Activated CD8-positive, alpha-beta memory T cell treated with anti-CD3 and anti-CD28 coated beads, Interleukin-2, amount 10 ng/mL, durations not matched to agents 7 days and 5 days (primary cell): Measurements from ENCODE around the gene LRRC28. TPM values are rescaled to one million over a fixed set of nuclear protein-coding genes. Genes with fewer than 3 reads are reported as not detected.
A peak's percentile ranks its signal among the peaks of the same experiment; 100 is the strongest.

Source experiments
- ATAC-seq: fragments of 150-1000 bp; cut with Tn5 transposase; one replicate; pipeline ENCODE4 v1.10.0; 2021; ENCODE audit warnings: moderate library complexity
- CTCF ChIA-PET: fragments of 350-600 bp; sonication (Branson Sonifier 250); formaldehyde crosslinking; loops from one replicate; lab custom pipeline; 2021; ENCODE audit warnings: antibody characterized with exemption; lab: Charles Lee
- DNase-seq: peaks from one replicate; pipeline ENCODE4 v3.0.0-alpha.2; 2020
- H3K27ac Mint-ChIP-seq: one replicate; pipeline ENCODE4 v1.8.0; 2021; ENCODE audit warnings: mild to moderate bottlenecking, mixed read lengths
- H3K27me3 Mint-ChIP-seq: one replicate; pipeline ENCODE4 v1.8.0; 2021; ENCODE audit warnings: mixed read lengths
- H3K36me3 Mint-ChIP-seq: one replicate; pipeline ENCODE4 v1.8.0; 2021; ENCODE audit warnings: mild to moderate bottlenecking, mixed read lengths
- H3K4me1 Mint-ChIP-seq: one replicate; pipeline ENCODE4 v1.8.0; 2021; ENCODE audit warnings: mixed read lengths
- H3K4me3 Mint-ChIP-seq: one replicate; pipeline ENCODE4 v1.8.0; 2021; ENCODE audit warnings: mild to moderate bottlenecking, moderate library complexity, mixed read lengths
- H3K9me3 Mint-ChIP-seq: one replicate; pipeline ENCODE4 v1.8.0; 2022; ENCODE audit warnings: low read depth, mixed read lengths
- total RNA-seq, 2 experiments: library from RNA; stranded (reverse); gene quantifications; one replicate each; pipeline ENCODE4 v1.2.3, GENCODE V29; 2021

Gene LRRC28
- total RNA-seq, 2 experiments from 2014 or later: 21.2 to 21.7 TPM

DNA sequence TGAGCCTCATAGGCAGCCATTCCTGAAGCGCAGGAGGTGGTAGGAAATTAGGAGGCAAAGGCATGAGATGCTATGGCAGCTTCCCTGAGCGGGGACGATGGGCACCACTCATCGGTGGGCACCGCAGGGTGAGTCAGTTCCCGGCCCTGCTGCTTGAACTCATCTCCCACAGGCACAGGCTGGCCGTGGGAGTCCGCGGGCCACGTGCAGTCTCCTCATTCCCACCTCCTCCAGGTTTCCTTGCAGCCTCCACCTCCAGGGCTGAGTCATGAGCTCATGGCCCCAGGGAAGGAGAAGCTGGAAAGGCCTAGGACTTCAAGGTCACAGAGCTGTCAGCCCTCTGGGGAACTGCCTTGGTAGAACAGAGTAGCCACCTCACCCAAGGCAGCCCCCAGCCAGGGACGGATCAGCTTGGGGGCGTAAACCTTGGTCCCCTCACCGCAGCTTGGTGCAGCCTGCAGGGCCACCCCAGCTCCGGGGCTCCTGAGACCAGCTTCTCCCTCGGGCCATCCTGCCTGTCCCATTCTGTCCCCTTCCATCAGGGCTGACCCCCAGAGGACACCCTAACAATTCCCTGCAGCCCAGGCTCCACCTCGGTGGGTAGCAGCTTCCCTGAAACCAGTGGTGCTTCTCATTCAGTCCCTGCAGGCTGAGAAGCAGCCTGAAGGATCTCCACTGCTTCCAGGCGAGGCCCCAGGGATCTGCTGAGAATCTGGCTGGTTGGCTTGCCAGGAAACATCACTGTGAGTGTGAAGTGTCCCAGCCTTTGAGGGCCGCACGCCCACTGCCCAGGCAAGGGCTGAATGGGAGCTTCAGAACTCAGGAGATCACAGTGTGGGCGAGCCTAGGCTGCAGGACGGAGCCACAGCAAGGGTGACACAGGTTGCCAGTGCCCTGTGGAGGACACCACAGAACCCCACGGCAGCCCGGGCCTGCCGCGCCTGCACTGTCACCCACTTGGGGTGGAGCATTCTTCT, 163.8 kb downstream of the LRRC28 start:
- H3K36me3 Mint-ChIP-seq: no peaks in the 10 kb centered on the region
- CTCF ChIA-PET: no interaction called here
- H3K27me3 Mint-ChIP-seq: peaks cover 9% of the 10 kb centered on the region
- H3K9me3 Mint-ChIP-seq: no peaks in the 10 kb centered on the region
- H3K4me3 Mint-ChIP-seq: no peak overlapping the region
- H3K4me1 Mint-ChIP-seq: no peaks in the 10 kb centered on the region
- ATAC-seq (no peak), DNase-seq (peak; percentile 40)
- H3K27ac Mint-ChIP-seq: no peak overlapping the region

DNA sequence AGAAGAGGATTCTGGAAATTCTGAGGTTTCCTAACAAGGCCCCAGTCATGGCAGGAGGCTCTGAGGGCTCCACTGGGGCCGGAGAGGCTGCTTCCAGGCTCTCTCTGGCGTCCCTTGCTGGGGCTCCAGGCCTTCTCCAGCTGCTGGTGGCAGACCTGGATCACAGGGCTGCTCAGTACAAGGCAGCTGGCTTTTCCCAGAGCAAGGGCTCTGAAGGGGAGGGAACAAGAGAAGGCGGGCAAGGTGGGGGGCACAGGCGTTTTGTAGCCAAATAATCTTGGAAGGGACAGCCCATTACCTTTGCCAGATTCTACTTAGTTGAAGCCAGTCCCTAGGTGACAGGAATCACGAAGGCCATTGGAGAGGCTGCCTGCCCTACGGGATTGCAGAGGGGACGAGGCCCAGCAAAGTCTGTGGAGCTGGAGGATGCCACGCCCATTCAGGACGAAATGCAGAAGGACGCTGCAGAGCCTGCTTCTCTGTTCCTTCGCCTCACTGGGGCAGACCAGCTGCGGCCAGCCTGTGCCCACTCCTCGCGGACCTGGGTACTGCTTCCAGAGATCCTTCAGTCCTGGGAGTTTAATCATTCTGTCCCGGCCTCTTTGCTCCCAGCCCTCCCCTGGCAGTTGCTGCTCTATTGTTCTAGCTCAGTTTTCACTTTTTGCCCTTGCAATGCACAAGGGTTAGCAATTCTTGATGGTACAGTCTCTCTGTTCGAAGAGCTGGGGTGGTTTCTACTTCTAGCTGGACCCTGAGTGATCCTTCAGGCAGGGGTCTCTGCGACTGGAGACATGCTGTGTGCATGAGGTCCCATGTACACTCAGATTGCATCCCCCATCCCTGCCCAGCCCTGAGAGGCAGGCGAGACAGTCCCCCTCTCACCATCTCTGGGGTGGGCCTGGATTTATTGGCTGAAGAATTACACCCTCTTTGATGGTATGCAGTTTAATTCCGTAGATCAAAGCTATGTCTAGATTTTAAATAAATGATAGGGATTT, 165.2 kb downstream of the LRRC28 start:
- H3K4me3 Mint-ChIP-seq: no peak overlapping the region
- peaks cover 8% of the 10 kb centered on the region for H3K4me1 Mint-ChIP-seq
- H3K9me3 Mint-ChIP-seq: no peaks in the 10 kb centered on the region
- H3K36me3 Mint-ChIP-seq: no peaks in the 10 kb centered on the region
- DNase-seq (peak; percentile 37), ATAC-seq (no peak)
- no peak overlapping the region for H3K27ac Mint-ChIP-seq
- CTCF ChIA-PET: no interaction called here
- peaks cover 20% of the 10 kb centered on the region for H3K27me3 Mint-ChIP-seq

GRCh38 chr15:99421172-99421656, 169.9 kb downstream of the LRRC28 start:
- H3K36me3 Mint-ChIP-seq: no peaks in the 10 kb centered on the region
- ATAC-seq (no peak), DNase-seq (peak; percentile 54)
- H3K27me3 Mint-ChIP-seq: peaks cover 27% of the 10 kb centered on the region
- H3K4me3 Mint-ChIP-seq: no peak overlapping the region
- no peaks in the 10 kb centered on the region for H3K9me3 Mint-ChIP-seq
- peaks cover 27% of the 10 kb centered on the region for H3K4me1 Mint-ChIP-seq
- peak overlapping the region; percentile 19 for H3K27ac Mint-ChIP-seq
- CTCF ChIA-PET: interaction anchor here (1.9 kb wide), 1 partner anchor 283 kb away, joined by 7 read pairs; no protein-coding TSS in a partner anchor

DNA sequence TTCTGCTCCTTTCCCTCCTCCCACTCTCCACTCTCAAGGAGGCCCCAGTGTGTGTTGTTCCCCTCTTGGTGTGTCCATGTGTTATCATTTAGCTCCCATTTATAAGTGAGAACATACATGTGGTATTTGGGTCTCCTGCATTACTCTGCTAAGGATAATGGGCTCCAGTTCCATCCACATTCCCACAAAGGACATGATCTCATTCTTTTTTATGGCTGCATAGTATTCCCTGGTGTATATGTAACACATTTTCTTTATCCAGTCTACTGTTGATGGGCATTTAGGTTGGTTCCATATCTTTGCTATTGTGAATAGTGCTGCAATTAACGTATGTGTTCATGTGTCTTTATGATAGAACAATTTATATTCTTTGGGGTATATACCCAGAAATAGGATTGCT, 170.5 kb downstream of the LRRC28 start:
- DNase-seq (no peak), ATAC-seq (no peak)
- H3K4me1 Mint-ChIP-seq: peaks cover 27% of the 10 kb centered on the region
- CTCF ChIA-PET: interaction anchor here (1.9 kb wide), 1 partner anchor 282 kb away, joined by 7 read pairs; no protein-coding TSS in a partner anchor
- H3K27me3 Mint-ChIP-seq: peaks cover 27% of the 10 kb centered on the region
- no peaks in the 10 kb centered on the region for H3K9me3 Mint-ChIP-seq
- no peaks in the 10 kb centered on the region for H3K36me3 Mint-ChIP-seq
- no peak overlapping the region for H3K27ac Mint-ChIP-seq
- no peak overlapping the region for H3K4me3 Mint-ChIP-seq

DNA sequence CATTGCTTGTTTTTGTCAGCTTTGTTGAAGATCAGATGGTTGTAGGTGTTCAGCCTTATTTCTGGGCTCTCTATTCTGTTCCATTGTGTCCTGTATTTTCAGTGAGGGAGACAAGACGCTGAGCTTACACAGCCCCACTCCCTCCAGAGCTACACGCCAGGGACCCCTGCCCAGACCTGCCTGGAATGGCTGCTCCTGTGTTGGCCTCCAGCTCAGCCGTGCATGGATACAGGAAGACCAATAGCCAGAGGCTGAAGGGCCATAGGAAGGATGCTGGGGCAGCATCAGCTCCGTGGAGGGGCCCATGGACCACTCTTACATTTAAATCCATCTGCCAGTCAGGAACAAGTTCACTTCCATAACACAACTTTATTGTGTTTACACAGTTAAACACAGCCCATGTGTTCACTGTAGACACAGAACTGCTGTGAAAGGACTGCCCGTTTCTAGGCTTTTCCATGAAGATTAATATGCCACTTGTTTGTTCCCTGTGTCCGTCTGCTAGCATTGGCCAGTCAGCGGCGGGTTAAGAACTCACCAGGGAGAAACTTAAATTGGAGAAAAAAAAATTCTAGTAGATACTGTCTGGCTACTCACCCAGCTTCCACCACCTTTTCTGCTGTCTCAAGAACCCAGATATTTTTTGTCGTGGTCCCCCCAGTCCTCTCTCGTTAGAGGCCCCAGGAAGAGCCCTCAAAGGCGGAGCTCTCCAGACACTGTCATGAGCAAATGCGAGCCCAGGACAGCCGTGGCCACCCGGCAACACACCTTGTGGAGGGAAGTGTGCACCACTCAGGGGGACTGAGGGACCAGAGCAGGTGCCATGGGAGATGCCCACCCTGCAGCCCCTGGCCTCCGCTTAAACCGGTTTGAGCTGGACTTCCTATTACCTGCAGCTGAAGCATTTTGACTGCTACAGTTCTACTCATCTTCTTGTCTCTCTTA, 172.2 kb downstream of the LRRC28 start:
- Mint-ChIP-seq H3K27me3 (peaks cover 27% of the 10 kb centered on the region), H3K36me3 (no peaks in the 10 kb centered on the region), H3K9me3 (no peaks in the 10 kb centered on the region), H3K4me3 (no peak overlapping the region), H3K27ac (no peak overlapping the region), H3K4me1 (peaks cover 27% of the 10 kb centered on the region)
- CTCF ChIA-PET: interaction anchor here (0.9 kb wide), 1 partner anchor 26 kb away, joined by 3 read pairs; no protein-coding TSS in a partner anchor
- DNase-seq (no peak), ATAC-seq (no peak)

GRCh38 chr15:99424131-99424571, 172.9 kb downstream of the LRRC28 start:
- peaks cover 23% of the 10 kb centered on the region for H3K27me3 Mint-ChIP-seq
- ATAC-seq (no peak), DNase-seq (no peak)
- no peak overlapping the region for H3K27ac Mint-ChIP-seq
- no peaks in the 10 kb centered on the region for H3K36me3 Mint-ChIP-seq
- peaks cover 27% of the 10 kb centered on the region for H3K4me1 Mint-ChIP-seq
- CTCF ChIA-PET: interaction anchor here (0.9 kb wide), 1 partner anchor 26 kb away, joined by 3 read pairs; no protein-coding TSS in a partner anchor
- H3K9me3 Mint-ChIP-seq: no peaks in the 10 kb centered on the region
- H3K4me3 Mint-ChIP-seq: no peak overlapping the region

- CTCF ChIA-PET: no interaction called here
- Mint-ChIP-seq H3K27me3 (peaks cover 18% of the 10 kb centered on the region), H3K36me3 (no peaks in the 10 kb centered on the region), H3K4me1 (peaks cover 28% of the 10 kb centered on the region), H3K4me3 (no peak overlapping the region), H3K27ac (peak overlapping the region; percentile 60), H3K9me3 (no peaks in the 10 kb centered on the region)
- ATAC-seq (peak; percentile 89), DNase-seq (peak; percentile 62)
Observed at GRCh38 chr15:99424978-99425656, 173.8 kb downstream of the LRRC28 start.

DNA sequence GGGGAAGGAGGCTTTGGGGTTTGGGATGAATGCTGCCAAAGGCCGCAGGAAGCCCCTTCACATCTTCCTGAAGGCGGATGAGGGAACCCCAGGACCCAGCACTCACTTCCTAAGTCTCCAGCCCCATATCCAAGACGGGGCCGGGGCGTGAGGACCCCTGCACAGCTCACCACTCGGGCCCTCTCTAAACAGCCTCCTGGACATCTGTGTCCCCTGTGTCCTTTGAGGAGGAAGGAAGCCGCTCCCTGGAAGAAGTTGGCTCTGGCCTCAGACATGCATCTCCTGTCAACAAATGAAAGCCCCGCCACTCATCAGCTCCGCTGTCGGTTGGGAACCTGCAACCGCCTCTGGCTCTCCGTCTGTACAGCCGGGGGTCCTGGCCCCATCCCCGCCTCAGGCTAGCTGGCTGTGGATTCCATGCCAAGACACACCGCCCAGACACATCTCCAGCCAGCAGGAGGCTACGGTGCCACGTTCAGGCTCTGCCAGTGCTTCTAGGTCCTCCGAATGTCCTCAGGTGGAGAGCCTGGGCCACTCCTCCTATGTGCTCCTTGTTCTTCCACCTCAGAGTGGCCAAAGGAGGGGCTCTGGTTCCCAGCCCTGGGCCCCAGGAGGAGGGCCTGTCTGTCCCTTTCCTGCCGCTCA, 174.5 kb downstream of the LRRC28 start:
- Mint-ChIP-seq H3K27me3 (peaks cover 12% of the 10 kb centered on the region), H3K27ac (no peak overlapping the region), H3K36me3 (no peaks in the 10 kb centered on the region), H3K4me3 (no peak overlapping the region), H3K9me3 (no peaks in the 10 kb centered on the region), H3K4me1 (peaks cover 27% of the 10 kb centered on the region)
- ATAC-seq: no peak
- CTCF ChIA-PET: no interaction called here
- no peak for DNase-seq

GRCh38 chr15:99426431-99427105, 175.3 kb downstream of the LRRC28 start:
- H3K4me3 Mint-ChIP-seq: no peak overlapping the region
- H3K4me1 Mint-ChIP-seq: peaks cover 21% of the 10 kb centered on the region
- H3K36me3 Mint-ChIP-seq: no peaks in the 10 kb centered on the region
- H3K27ac Mint-ChIP-seq: no peak overlapping the region
- ATAC-seq: no peak
- no peak for DNase-seq
- peaks cover 7% of the 10 kb centered on the region for H3K27me3 Mint-ChIP-seq
- CTCF ChIA-PET: no interaction called here
- H3K9me3 Mint-ChIP-seq: no peaks in the 10 kb centered on the region

- Mint-ChIP-seq H3K36me3 (no peaks in the 10 kb centered on the region), H3K27me3 (peaks cover 7% of the 10 kb centered on the region), H3K9me3 (no peaks in the 10 kb centered on the region), H3K4me3 (no peak overlapping the region), H3K4me1 (peaks cover 17% of the 10 kb centered on the region), H3K27ac (no peak overlapping the region)
- CTCF ChIA-PET: no interaction called here
- ATAC-seq: no peak
- DNase-seq: no peak
Observed at GRCh38 chr15:99427210-99427609, 175.9 kb downstream of the LRRC28 start.
